GM12878 (cell line): ENCODE measurements around the gene LEP. TPM values are rescaled to one million over a fixed set of nuclear protein-coding genes. Genes with fewer than 3 reads are reported as not detected.

Experiments used
- ATAC-seq: fragments of 200-7000 bp; cut with Tn5 transposase; 3 replicates; pipeline ENCODE4 v1.9.1; 2020; ENCODE audit warnings: mild to moderate bottlenecking, moderate library complexity
- BruUV-seq: library from RNA; stranded (reverse); fragments of 400-500 nt; replicated peaks from 2 replicates; lab custom pipeline; 2021; lab: Mats Ljungman, UMichigan
- CTCF ChIA-PET: fragments of 300-600 bp; sonication (Branson Sonifier 250); formaldehyde crosslinking; extraction: SDS; loops from one replicate; lab custom pipeline; 2021; ENCODE audit warnings: inconsistent platforms; lab: Yijun Ruan, JAX
- POLR2A ChIA-PET: fragments of 350-600 bp; formaldehyde crosslinking; extraction: SDS; loops from one replicate; lab custom pipeline; 2021; ENCODE audit warnings: inconsistent platforms; lab: Charles Lee
- RAD21 ChIA-PET: fragments of 300-600 bp; sonication (Branson Sonifier 250); formaldehyde crosslinking; loops from one replicate; lab custom pipeline; 2023; ENCODE audit warnings: antibody characterized with exemption; ENCODE audit not compliant: unreplicated experiment; lab: Charles Lee
- SMC1A ChIA-PET: fragments of 300-600 bp; sonication (Branson Sonifier 250); formaldehyde crosslinking; loops from one replicate; lab custom pipeline; 2023; ENCODE audit not compliant: unreplicated experiment, uncharacterized antibody; lab: Charles Lee
- DNase-seq: peaks from one replicate; pipeline ENCODE4 v3.0.0-alpha.2; 2011; ENCODE audit warnings: low read depth, low spot score
- FAIRE-seq: peaks from 3 replicates; lab custom pipeline; 2011; peaks lifted over from hg19 to GRCh38; lab: Jason Lieb, UNC
- H2AFZ ChIP-seq: 2 replicates; pipeline ENCODE4 v1.6.0; 2011; ENCODE audit warnings: low read depth, low read length, control low read depth; ENCODE audit not compliant: control insufficient read depth
- H3K27ac ChIP-seq: 2 replicates; pipeline ENCODE4 v1.5.1; 2011; ENCODE audit warnings: control low read depth; ENCODE audit not compliant: control insufficient read depth, insufficient read depth
- H3K27me3 ChIP-seq, 2 experiments: replicated peaks in 1 of 2; 2 replicates each; pipeline versions ENCODE4 v1.6.0 to v1.6.1; 2011; ENCODE audit warnings: low read length in 1 of 2; ENCODE audit not compliant: control insufficient read depth in 2 of 2, insufficient read depth in 2 of 2
- H3K36me3 ChIP-seq, 2 experiments: 2 replicates each; pipeline ENCODE4 v1.5.1; 2011; ENCODE audit warnings: low read length in 1 of 2; ENCODE audit not compliant: control insufficient read depth in 2 of 2, insufficient read depth in 2 of 2
- H3K4me1 ChIP-seq: 2 replicates; pipeline ENCODE4 v1.6.1; 2011; ENCODE audit warnings: mild to moderate bottlenecking, low read length, moderate library complexity, mixed read lengths; ENCODE audit not compliant: control insufficient read depth, insufficient read depth
- H3K4me2 ChIP-seq: 2 replicates; pipeline ENCODE4 v1.6.0; 2011; ENCODE audit warnings: control low read depth; ENCODE audit not compliant: control insufficient read depth, insufficient read depth
- H3K4me3 ChIP-seq: fragments of 200-600 bp; sonication (generic); 2 replicates; pipeline ENCODE4 v1.5.1; 2016
- H3K79me2 ChIP-seq: 2 replicates; pipeline ENCODE4 v1.6.0; 2011; ENCODE audit warnings: low read length; ENCODE audit not compliant: control insufficient read depth, insufficient read depth
- H3K9ac ChIP-seq: 2 replicates; pipeline ENCODE4 v1.8.0; 2011; ENCODE audit warnings: low read length, control low read depth, mixed read lengths; ENCODE audit not compliant: control insufficient read depth, insufficient read depth
- H3K9me3 ChIP-seq: replicated peaks from 3 replicates; pipeline ENCODE4 v1.5.1; 2011; ENCODE audit warnings: mild to moderate bottlenecking, low read length; ENCODE audit not compliant: control insufficient read depth, insufficient read depth
- H4K20me1 ChIP-seq: 2 replicates; pipeline ENCODE4 v1.6.0; 2011; ENCODE audit not compliant: control insufficient read depth, insufficient read depth
- CBX5 ChIP-seq: sonication (generic); IDR thresholded peaks from 2 replicates; pipeline ENCODE4 v1.6.1; 2016; ENCODE audit warnings: low read depth, moderate library complexity, mild to moderate bottlenecking, inconsistent platforms
- CTCF ChIP-seq, 3 experiments: IDR thresholded peaks in 2 of 3; conservative IDR thresholded peaks in 1 of 3; 2 replicates each; pipeline ENCODE4 v1.5.1; 2011; ENCODE audit warnings: low read depth in 3 of 3, low read length in 3 of 3, mild to moderate bottlenecking in 3 of 3, control low read depth in 2 of 3, moderate library complexity in 2 of 3, inconsistent platforms in 1 of 3, mixed read lengths in 1 of 3; ENCODE audit not compliant: control insufficient read depth in 2 of 3, insufficient read depth in 1 of 3; ENCODE audit errors: extremely low read depth in 1 of 3
- FOXK2 ChIP-seq: fragments of 450-650 bp; IDR thresholded peaks from 2 replicates; pipeline ENCODE4 v1.6.1; 2017; ENCODE audit warnings: mild to moderate bottlenecking, moderate library complexity
- GABPA ChIP-seq: IDR thresholded peaks from 2 replicates; pipeline ENCODE4 v1.6.1; 2014; ENCODE audit warnings: antibody characterized with exemption, low read depth, mild to moderate bottlenecking, inconsistent platforms
- HDAC6 ChIP-seq: fragments of 200-600 bp; sonication (generic); IDR thresholded peaks from one replicate; pipeline ENCODE4 v1.8.0; 2017; ENCODE audit warnings: antibody characterized with exemption; ENCODE audit not compliant: unreplicated experiment
- POLR2A ChIP-seq: IDR thresholded peaks from 2 replicates; pipeline ENCODE4 v1.6.1; 2011; ENCODE audit warnings: low read depth, mild to moderate bottlenecking, low read length
- RUNX3 ChIP-seq: IDR thresholded peaks from 2 replicates; pipeline ENCODE4 v1.6.1; 2012; ENCODE audit warnings: low read length, inconsistent platforms
- SKIL ChIP-seq: fragments of 450-650 bp; IDR thresholded peaks from 2 replicates; pipeline ENCODE4 v1.6.1; 2017; ENCODE audit warnings: mild to moderate bottlenecking, low read depth, inconsistent platforms; ENCODE audit not compliant: poor library complexity, severe bottlenecking
- STAT3 ChIP-seq: IDR thresholded peaks from 2 replicates; pipeline ENCODE4 v1.6.1; 2011; ENCODE audit warnings: low read depth, low read length, improper control_type of control experiment
- SUZ12 ChIP-seq: fragments of 200-600 bp; sonication (generic); IDR thresholded peaks from one replicate; pipeline ENCODE4 v1.6.1; 2018; ENCODE audit warnings: antibody characterized with exemption, mild to moderate bottlenecking; ENCODE audit not compliant: unreplicated experiment
- YBX1 ChIP-seq: fragments of 450-650 bp; IDR thresholded peaks from 2 replicates; pipeline ENCODE4 v1.6.1; 2016; ENCODE audit warnings: antibody characterized with exemption
- ZBTB11 ChIP-seq: fragments of 450-650 bp; formaldehyde crosslinking; IDR thresholded peaks from 2 replicates; pipeline ENCODE4 v1.5.0; 2022; ENCODE audit warnings: mild to moderate bottlenecking, missing genetic modification characterization
- WGBS: methylation state at CpG from one replicate; pipeline ENCODE4 v1.1.6; 2016; ENCODE audit warnings: low lambda C conversion rate; ENCODE audit not compliant: insufficient replicate concordance, insufficient coverage; ENCODE audit errors: missing lambda C conversion rate; 5-methylcytosine and 5-hydroxymethylcytosine counted together
- in situ Hi-C: fragments of 300-500 bp; cut with MboI; formaldehyde crosslinking; loops from 9 replicates; pipeline ENCODE4 v1.14.3; 2018; ENCODE audit warnings: mixed read lengths
- intact Hi-C: fragments of 100-400 bp; cut with micrococcal nuclease; formaldehyde crosslinking; loops from one replicate; pipeline ENCODE4 v1.14.2; 2022; ENCODE audit not compliant: unreplicated experiment
- polyA plus RNA-seq, 11 experiments: library from polyadenylated mRNA; depleted of rRNA in 4 of 11; unstranded in 6 of 11; stranded (reverse) in 5 of 11; fragments of >200 nt; fragmentation: Nextera tagmentation in 4 of 11; fragmentation: Illumina TruSeq in 1 of 11; extraction: Ambion mirVana in 4 of 11; extraction: Trizol in 1 of 11; gene quantifications; 1 replicate in 1 of 11; 2 replicates in 10 of 11; pipeline versions ENCODE4 v1.2.1 to v1.2.3, GENCODE V29; 2011 to 2016; ENCODE audit warnings: inconsistent platforms in 2 of 11, missing spikeins in 2 of 11, low read depth in 1 of 11
- total RNA-seq, 4 experiments: library from RNA; depleted of rRNA in 3 of 4; stranded (reverse); fragments of >200 nt in 3 of 4; fragmentation: Illumina TruSeq in 1 of 4; extraction: Trizol in 1 of 4; gene quantifications; 2 replicates each; pipeline versions ENCODE4 v1.2.1 to v1.2.3, GENCODE V29; 2013 to 2021

Gene LEP
- total and polyA plus RNA-seq, 10 of the 15 experiments (the other 5 are each of a cell fraction or from before 2014, with no cell fraction given), result not detected

GRCh38 chr7:128203047-128203491, 38.0 kb upstream of the LEP start (continued):
- TF ChIP-seq ZBTB11 (CRISPR knock-in tag) (no peak), SUZ12 (no peak), STAT3 (no peak), POLR2A (no peak), SKIL (no peak)

GRCh38 chr7:128203710-128204214, 37.3 kb upstream of the LEP start:
- Histone ChIP-seq H3K79me2 (no peaks in the 10 kb centered on the region), H3K27ac (no peak overlapping the region), H3K9ac (no peak overlapping the region), H3K27me3 (peaks cover 3 to 15% of the 10 kb centered on the region in 2 experiments), H3K4me1 (no peaks in the 10 kb centered on the region), H3K9me3 (no peaks in the 10 kb centered on the region), H3K4me3 (no peak overlapping the region), H3K36me3 (no peaks in the 10 kb centered on the region), H3K4me2 (no peak overlapping the region), H4K20me1 (no peaks in the 10 kb centered on the region), H2AFZ (no peak overlapping the region)
- intact Hi-C loops, result no loop called here
- in situ Hi-C loops, result no loop called here
- 24% methylated on average over 8 of the region's 8 CpGs for WGBS
- CTCF ChIA-PET, result interaction anchor here (1.0 to 1.8 kb wide), 3 partner anchors 68 to 500 kb away, joined by 3 to 4 read pairs (median 3); no protein-coding TSS in a partner anchor
- SMC1A ChIA-PET, result interaction anchor here (0.7 kb wide), 1 partner anchor 493 kb away, joined by 3 read pairs; no protein-coding TSS in a partner anchor
- BruUV-seq, result no TSS peak
- FAIRE-seq, result no peak
- POLR2A ChIA-PET, result no interaction called here
- RAD21 ChIA-PET, result no interaction called here
- no peak for ATAC-seq
- DNase-seq, result no peak
- no peak for TF ChIP-seq CTCF (IDR thresholded peaks at IDR 0.05 in 2 of 3, conservative IDR thresholded peaks at IDR 0.05 in 1 of 3; ENCODE audit: control insufficient read depth in 2 of 3, extremely low read depth in 1 of 3, insufficient read depth in 1 of 3, low read depth in 3 of 3, low read length in 3 of 3)
- TF ChIP-seq YBX1, result no peak
- TF ChIP-seq FOXK2, result no peak
- no peak for TF ChIP-seq HDAC6
- TF ChIP-seq GABPA, result no peak
- no peak for TF ChIP-seq CBX5
- no peak for TF ChIP-seq RUNX3
- TF ChIP-seq STAT3, result no peak
